ENCODE measurements around the gene MTARC2. TPM values are rescaled to one million over a fixed set of nuclear protein-coding genes. Genes with fewer than 3 reads are reported as not detected.

Gene MTARC2
- 8.1 TPM for total RNA-seq

GRCh38 chr1:220748089-220748934 is at the start of gene MTARC2:
Gene MTARC2 (plus strand): TSS chr1:220748322. CDS start chr1:220748532, 210 bp downstream.

GRCh38 chr1:220786337-220787068 is 38.4 kb downstream of the MTARC2 start, which contains the start of gene MTARC1:
Gene MTARC1 (plus strand): TSS chr1:220786913. CDS start chr1:220786945, 32 bp downstream.

Other genes with a start within 250 kb of the MTARC2 start
- 95.8 TPM for gene MARK1, start 220.2 kb upstream of the MTARC2 start, total RNA-seq
- 22.5 TPM for gene C1orf115, start 58.0 kb upstream of the MTARC2 start, total RNA-seq
- gene MTARC1, start 38.6 kb downstream of the MTARC2 start, total RNA-seq: 18.8 TPM
- gene HLX, start 131.1 kb downstream of the MTARC2 start, total RNA-seq: 0.63 TPM

All from parietal lobe (tissue), 1 donor.